Choroid plexus epithelial cell (primary cell): Measurements from ENCODE around the gene SIN3A.
"Not testable (repeated sequence)": the region's sequence is repeated elsewhere in the genome, so short reads cannot be mapped to it uniquely, and the experiment has no call there.

Source experiments
- DNase-seq: peaks from one replicate; pipeline ENCODE4 v3.0.0-alpha.2; 2010; ENCODE audit warnings: low read depth
- H3K4me3 ChIP-seq: 2 replicates; pipeline ENCODE4 v1.5.1; 2011; ENCODE audit warnings: low read depth, mild to moderate bottlenecking, control low read depth, low read length, moderate library complexity
- TF ChIP-seq, protein P1 (sequence below): conservative IDR thresholded peaks from 2 replicates; pipeline ENCODE4 v1.5.1; 2011; ENCODE audit warnings: low read depth, mild to moderate bottlenecking, control low read depth, inconsistent platforms, low read length, moderate library complexity

Gene SIN3A

DNA sequence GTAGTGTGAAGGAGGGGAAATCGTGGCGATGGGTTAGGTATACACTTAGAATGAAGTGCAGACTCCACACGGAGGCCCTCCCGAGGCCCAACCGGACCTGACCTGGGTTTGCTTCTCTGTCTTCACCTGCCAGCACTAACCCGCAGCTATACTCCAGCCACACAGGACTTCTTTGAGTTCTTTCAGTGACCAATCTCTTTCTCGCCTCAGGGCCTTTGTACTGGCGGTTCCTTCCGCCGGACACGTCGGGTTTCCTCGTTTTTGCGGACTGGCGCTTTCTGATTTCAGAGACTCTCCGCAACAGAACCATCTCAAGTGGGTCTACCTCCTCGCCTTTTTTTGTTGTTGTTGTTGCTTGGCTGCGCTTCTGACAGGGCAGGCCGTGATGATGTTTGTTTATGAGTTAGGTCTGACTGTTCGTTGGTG lies 104.7 kb downstream of the SIN3A start, which contains the start of gene NEIL1:
Gene NEIL1 (plus strand): TSS at position 244 of the 426 bp plus-strand sequence. CDS start 1,867 bp downstream, outside the sequence.
- peak within 1 kb of the TSS; percentile 71 for H3K4me3 ChIP-seq
- TF ChIP-seq, protein P1, sequence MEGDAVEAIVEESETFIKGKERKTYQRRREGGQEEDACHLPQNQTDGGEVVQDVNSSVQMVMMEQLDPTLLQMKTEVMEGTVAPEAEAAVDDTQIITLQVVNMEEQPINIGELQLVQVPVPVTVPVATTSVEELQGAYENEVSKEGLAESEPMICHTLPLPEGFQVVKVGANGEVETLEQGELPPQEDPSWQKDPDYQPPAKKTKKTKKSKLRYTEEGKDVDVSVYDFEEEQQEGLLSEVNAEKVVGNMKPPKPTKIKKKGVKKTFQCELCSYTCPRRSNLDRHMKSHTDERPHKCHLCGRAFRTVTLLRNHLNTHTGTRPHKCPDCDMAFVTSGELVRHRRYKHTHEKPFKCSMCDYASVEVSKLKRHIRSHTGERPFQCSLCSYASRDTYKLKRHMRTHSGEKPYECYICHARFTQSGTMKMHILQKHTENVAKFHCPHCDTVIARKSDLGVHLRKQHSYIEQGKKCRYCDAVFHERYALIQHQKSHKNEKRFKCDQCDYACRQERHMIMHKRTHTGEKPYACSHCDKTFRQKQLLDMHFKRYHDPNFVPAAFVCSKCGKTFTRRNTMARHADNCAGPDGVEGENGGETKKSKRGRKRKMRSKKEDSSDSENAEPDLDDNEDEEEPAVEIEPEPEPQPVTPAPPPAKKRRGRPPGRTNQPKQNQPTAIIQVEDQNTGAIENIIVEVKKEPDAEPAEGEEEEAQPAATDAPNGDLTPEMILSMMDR: no peak
- DNase-seq: no peak

- not testable (repeated sequence) for H3K4me3 ChIP-seq, DNase-seq
These were observed 107.5 kb downstream of the SIN3A start for GRCh38 chr15:75343953-75344352.

- TF ChIP-seq, protein P1: no peak
- no peak overlapping the region for H3K4me3 ChIP-seq
- no peak for DNase-seq
These were observed 109.3 kb downstream of the SIN3A start for GRCh38 chr15:75342221-75342620.

- no peak for DNase-seq
- H3K4me3 ChIP-seq: no peak overlapping the region
- TF ChIP-seq, protein P1: no peak
These were observed 111.8 kb downstream of the SIN3A start for GRCh38 chr15:75339531-75340240.

DNA sequence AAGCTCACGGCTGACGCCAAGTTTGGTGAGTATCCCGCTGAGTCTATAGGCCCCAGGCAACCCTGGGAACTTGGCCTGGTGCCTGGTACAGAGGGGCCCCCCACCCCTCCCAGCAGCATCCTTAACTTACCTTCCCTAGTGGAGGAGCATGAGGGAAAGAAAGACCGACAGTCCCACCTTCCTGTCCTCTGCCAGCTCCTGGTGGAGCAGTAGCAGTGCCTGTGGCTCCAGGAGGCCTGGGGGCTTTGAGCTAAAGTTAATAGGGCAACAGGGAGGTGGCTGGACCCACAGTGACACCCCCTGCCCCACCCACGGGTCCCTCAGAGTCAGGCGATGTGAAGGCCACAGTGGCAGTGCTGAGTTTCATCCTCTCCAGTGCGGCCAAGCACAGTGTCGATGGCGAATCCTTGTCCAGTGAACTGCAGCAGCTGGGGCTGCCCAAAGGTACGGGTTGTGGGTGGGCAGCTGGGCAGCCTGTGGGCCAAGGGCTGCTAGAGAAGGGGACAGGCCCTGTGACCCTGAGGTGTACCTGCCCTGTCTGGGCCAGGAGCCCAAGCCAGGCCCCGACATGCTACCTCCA lies 112.7 kb downstream of the SIN3A start:
- no peak for DNase-seq
- TF ChIP-seq, protein P1: no peak

GRCh38 chr15:75335705-75336355 lies 115.7 kb downstream of the SIN3A start, which contains the start of gene COMMD4:
COMMD4 (plus strand) TSS chr15:75336063; CDS start chr15:75336090, 27 bp downstream.
- TF ChIP-seq, protein P1: no peak
- peak within 1 kb of the TSS; percentile 84 for H3K4me3 ChIP-seq
- DNase-seq: peak; percentile 96

More for the DNA sequence above, 112.7 kb downstream of the SIN3A start:
- H3K4me3 ChIP-seq: no peak overlapping the region

GRCh38 chr15:75335313-75335704 lies 116.2 kb downstream of the SIN3A start:
- no peak for DNase-seq
- TF ChIP-seq, protein P1: no peak
- peak overlapping the region; percentile 84 for H3K4me3 ChIP-seq

- DNase-seq, H3K4me3 ChIP-seq: not testable (repeated sequence)
These were observed 117.7 kb downstream of the SIN3A start for GRCh38 chr15:75333654-75334419.

- not testable (repeated sequence) for DNase-seq, H3K4me3 ChIP-seq
These were observed 119.4 kb downstream of the SIN3A start for GRCh38 chr15:75332093-75332492.
